ENCODE data around the gene MYT1. TPM values are rescaled to one million over a fixed set of nuclear protein-coding genes. Genes with fewer than 3 reads are reported as not detected.

The MYT1 gene
- total RNA-seq, 2 experiments from 2014 or later = 0.12 to 0.14 TPM

GRCh38 chr20:64236137-64237088 lies 72.2 kb downstream of the MYT1 start:
- H3K4me1 Mint-ChIP-seq = peaks cover 7% of the 10 kb centered on the region
- no peak for DNase-seq
- no peaks in the 10 kb centered on the region for H3K9me3 Mint-ChIP-seq (ENCODE audit: low read depth)
- no peak overlapping the region for H3K4me3 Mint-ChIP-seq
- no peaks in the 10 kb centered on the region for H3K27me3 Mint-ChIP-seq
- no peak for ATAC-seq
- no peak overlapping the region for H3K27ac Mint-ChIP-seq
- ChIA-PET POLR2A (no interaction called here), CTCF (no interaction called here)
- H3K36me3 Mint-ChIP-seq (ENCODE audit: low read depth) = no peaks in the 10 kb centered on the region
- intact Hi-C loops (cut with DNase I, micrococcal nuclease) = no loop called here

DNA sequence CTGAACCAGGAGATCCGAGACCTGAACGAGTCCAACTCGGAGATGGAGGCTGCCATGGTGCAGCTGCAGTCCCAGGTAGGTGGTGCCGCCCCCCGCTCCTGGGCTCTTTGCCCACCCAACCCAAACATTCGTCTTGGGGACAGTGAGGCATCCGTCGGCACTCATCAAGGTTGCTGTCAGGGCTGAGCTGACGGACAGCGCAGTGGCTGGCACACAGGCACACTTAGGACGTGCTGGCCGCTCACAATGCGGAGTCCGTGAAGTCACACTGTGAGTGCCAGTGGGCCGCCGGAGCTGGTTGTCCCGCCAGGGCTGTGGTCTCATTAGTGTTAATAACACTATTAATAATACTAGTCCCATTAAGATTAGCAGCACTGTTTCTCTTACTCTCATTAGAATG lies 73.1 kb downstream of the MYT1 start:
- H3K9me3 Mint-ChIP-seq (ENCODE audit: low read depth) = no peaks in the 10 kb centered on the region
- H3K27ac Mint-ChIP-seq = no peak overlapping the region
- no peak for ATAC-seq
- ChIA-PET POLR2A (no interaction called here), CTCF (no interaction called here)
- H3K4me1 Mint-ChIP-seq = peaks cover 7% of the 10 kb centered on the region
- no peak for DNase-seq
- no peaks in the 10 kb centered on the region for H3K36me3 Mint-ChIP-seq (ENCODE audit: low read depth)
- no peaks in the 10 kb centered on the region for H3K27me3 Mint-ChIP-seq
- H3K4me3 Mint-ChIP-seq = no peak overlapping the region
- intact Hi-C loops (cut with DNase I, micrococcal nuclease) = no loop called here

DNA sequence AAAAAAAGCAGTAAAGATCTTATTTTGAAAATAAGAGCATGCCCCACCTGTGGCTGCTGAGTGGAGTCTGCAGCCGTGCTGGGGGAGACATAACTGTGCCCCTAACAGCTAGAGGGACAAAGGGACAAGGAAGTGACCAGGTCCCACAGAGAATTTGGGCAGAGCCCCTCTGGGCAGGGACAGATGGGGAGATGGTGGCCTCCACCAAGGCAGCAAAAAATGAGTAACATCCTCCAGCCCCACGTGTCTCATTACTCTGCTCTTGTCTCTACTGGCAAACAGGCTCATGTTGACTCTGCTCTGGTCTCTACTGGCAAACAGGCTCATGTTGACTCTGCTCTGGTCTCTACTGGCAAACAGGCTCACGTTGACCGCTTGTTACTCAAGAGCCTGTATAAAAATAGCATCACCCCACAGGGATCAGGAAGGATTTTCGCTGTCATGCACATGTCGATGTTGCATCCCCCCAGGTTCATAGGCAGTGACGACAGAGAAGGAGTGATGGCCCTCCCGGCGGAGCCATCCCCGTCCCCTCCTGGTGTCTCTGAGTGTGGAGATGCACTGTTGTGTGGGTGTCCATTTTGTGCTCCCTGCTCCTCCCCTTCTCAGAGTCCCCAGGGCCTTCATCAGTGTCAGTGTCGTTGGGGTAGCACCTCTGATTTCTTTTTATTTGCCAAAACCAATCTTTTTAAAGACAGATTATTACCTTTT lies 74.0 kb downstream of the MYT1 start:
- no peak for DNase-seq
- no peaks in the 10 kb centered on the region for H3K36me3 Mint-ChIP-seq (ENCODE audit: low read depth)
- H3K27me3 Mint-ChIP-seq = peaks cover under 1% of the 10 kb centered on the region
- intact Hi-C loops (cut with DNase I, micrococcal nuclease) = no loop called here
- ATAC-seq = no peak
- ChIA-PET POLR2A (no interaction called here), CTCF (no interaction called here)
- H3K4me3 Mint-ChIP-seq = no peak overlapping the region
- H3K27ac Mint-ChIP-seq = no peak overlapping the region
- H3K4me1 Mint-ChIP-seq = peaks cover 7% of the 10 kb centered on the region
- H3K9me3 Mint-ChIP-seq (ENCODE audit: low read depth) = no peaks in the 10 kb centered on the region

DNA sequence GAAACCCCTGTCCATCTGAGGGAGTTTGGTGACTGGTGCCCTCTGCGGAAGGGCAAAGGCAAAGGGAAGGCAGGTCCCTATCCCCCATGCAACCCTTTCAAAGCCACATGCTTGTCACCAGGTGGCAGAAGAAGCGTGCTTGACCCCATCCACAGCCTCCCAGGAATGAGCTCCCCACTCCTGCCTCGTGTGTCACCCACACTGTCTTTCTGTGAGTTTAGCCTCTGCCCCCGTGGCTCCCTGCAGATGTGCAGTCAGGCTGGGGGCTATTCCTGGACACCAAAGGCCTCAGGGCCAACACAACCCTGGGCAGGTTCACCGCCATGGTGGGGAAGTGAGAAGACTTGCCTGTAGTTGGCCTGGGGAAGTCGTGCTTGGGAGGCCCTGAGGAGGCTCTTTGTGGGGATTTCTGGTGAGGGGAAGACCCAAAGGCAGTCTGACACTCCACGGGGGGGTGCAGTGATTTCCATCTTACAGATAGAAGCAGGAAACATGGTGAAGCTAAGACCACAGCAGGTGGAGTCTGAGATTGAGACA lies 74.7 kb downstream of the MYT1 start:
- ChIA-PET CTCF (no interaction called here), POLR2A (no interaction called here)
- Mint-ChIP-seq H3K27ac (no peak overlapping the region), H3K4me3 (no peak overlapping the region), H3K4me1 (peaks cover 1% of the 10 kb centered on the region), H3K36me3 (ENCODE audit: low read depth) (no peaks in the 10 kb centered on the region), H3K9me3 (ENCODE audit: low read depth) (no peaks in the 10 kb centered on the region), H3K27me3 (peaks cover 2% of the 10 kb centered on the region)
- no peak for DNase-seq
- no peak for ATAC-seq
- intact Hi-C loops (cut with DNase I, micrococcal nuclease) = no loop called here

DNA sequence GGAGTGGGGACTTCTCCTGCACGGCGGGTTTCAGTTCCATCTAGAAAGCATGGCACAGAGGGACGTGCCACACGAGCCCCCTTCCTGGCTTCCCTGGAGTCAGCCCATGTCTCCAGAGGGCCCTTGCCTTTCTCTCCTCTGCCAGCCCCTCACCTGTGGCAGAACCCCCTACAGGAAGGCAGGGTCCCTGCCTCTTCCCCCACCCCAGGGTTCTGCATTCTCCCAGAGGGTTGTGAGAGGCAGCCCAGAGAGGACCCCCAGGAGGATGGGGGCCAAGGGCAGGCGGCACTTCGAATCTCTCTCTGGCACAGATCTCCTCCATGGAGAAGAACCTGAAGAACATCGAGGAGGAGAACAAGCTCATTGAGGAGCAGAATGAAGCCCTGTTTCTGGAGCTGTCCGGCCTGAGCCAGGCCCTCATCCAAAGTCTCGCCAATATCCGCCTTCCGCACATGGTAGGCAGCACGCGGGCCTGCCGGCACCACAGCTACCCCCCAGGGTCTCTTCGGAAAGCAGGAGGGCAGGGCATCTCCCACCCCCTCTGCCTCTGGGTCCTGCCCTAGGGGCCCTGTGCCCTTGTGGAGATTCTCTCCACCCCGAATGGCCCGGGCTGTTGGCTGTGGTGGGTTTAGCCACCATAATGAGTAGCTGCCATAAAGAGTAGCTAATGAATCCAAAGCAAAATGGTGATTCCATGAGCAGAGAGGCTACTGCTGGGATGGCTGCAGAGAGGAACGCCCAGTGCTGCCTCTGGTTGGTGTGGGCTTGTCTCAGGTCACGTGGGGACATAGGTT lies 75.4 kb downstream of the MYT1 start:
- CTCF ChIA-PET = no interaction called here
- no peak overlapping the region for H3K27ac Mint-ChIP-seq
- no peak for DNase-seq
- intact Hi-C loops (cut with DNase I, micrococcal nuclease) = no loop called here
- H3K4me1 Mint-ChIP-seq = no peaks in the 10 kb centered on the region
- ATAC-seq = no peak
- POLR2A ChIA-PET = no interaction called here
- H3K27me3 Mint-ChIP-seq = peaks cover 3% of the 10 kb centered on the region
- H3K36me3 Mint-ChIP-seq (ENCODE audit: low read depth) = no peaks in the 10 kb centered on the region
- no peak overlapping the region for H3K4me3 Mint-ChIP-seq
- H3K9me3 Mint-ChIP-seq (ENCODE audit: low read depth) = no peaks in the 10 kb centered on the region

GRCh38 chr20:64240243-64241015 lies 76.2 kb downstream of the MYT1 start:
- DNase-seq = no peak
- ATAC-seq = no peak
- no peaks in the 10 kb centered on the region for H3K4me1 Mint-ChIP-seq
- H3K4me3 Mint-ChIP-seq = no peak overlapping the region
- H3K36me3 Mint-ChIP-seq (ENCODE audit: low read depth) = no peaks in the 10 kb centered on the region
- peaks cover 5% of the 10 kb centered on the region for H3K27me3 Mint-ChIP-seq
- H3K27ac Mint-ChIP-seq = no peak overlapping the region
- CTCF ChIA-PET = no interaction called here
- intact Hi-C loops (cut with DNase I, micrococcal nuclease) = no loop called here
- no peaks in the 10 kb centered on the region for H3K9me3 Mint-ChIP-seq (ENCODE audit: low read depth)
- POLR2A ChIA-PET = no interaction called here

DNA sequence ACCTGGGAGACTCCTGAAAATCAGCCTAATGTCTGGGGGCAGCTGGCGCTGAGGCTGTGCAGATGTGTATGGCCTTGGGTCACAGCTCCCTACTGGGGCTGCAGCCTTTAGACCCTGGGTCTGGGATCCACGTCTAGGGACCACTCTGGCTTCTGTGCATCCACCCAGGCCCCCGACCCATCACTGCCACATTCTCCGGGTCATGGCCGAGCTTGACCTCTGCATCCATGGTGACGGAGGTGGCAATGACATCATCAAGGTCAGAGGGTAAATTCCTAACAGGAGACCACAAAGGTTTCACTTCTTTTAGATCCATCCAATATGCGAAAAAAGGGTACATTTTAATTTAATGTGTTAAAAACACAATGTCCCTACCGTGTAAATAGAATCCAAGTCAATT lies 76.8 kb downstream of the MYT1 start:
- DNase-seq (no peak), ATAC-seq (no peak)
- intact Hi-C loops (cut with DNase I, micrococcal nuclease) = no loop called here
- no peak overlapping the region for H3K4me3 Mint-ChIP-seq
- CTCF ChIA-PET = no interaction called here
- H3K27ac Mint-ChIP-seq = no peak overlapping the region
- POLR2A ChIA-PET = no interaction called here
- no peaks in the 10 kb centered on the region for H3K36me3 Mint-ChIP-seq (ENCODE audit: low read depth)
- H3K27me3 Mint-ChIP-seq = peaks cover 5% of the 10 kb centered on the region
- no peaks in the 10 kb centered on the region for H3K9me3 Mint-ChIP-seq (ENCODE audit: low read depth)
- H3K4me1 Mint-ChIP-seq = no peaks in the 10 kb centered on the region

- ChIA-PET CTCF (interaction anchor here (0.6 kb wide), 1 partner anchor 10 kb away, joined by 3 read pairs; no protein-coding TSS in a partner anchor), POLR2A (no interaction called here)
- Mint-ChIP-seq H3K9me3 (ENCODE audit: low read depth) (no peaks in the 10 kb centered on the region), H3K27ac (no peak overlapping the region), H3K4me3 (no peak overlapping the region), H3K4me1 (no peaks in the 10 kb centered on the region), H3K27me3 (peaks cover 8% of the 10 kb centered on the region), H3K36me3 (ENCODE audit: low read depth) (no peaks in the 10 kb centered on the region)
- intact Hi-C loops (cut with DNase I, micrococcal nuclease) = no loop called here
- ATAC-seq (no peak), DNase-seq (no peak)
These were observed 77.9 kb downstream of the MYT1 start for GRCh38 chr20:64242003-64242796.

GRCh38 chr20:64242797-64243475 lies 78.7 kb downstream of the MYT1 start:
- Mint-ChIP-seq H3K27ac (no peak overlapping the region), H3K4me1 (no peaks in the 10 kb centered on the region), H3K27me3 (peaks cover 8% of the 10 kb centered on the region), H3K4me3 (no peak overlapping the region), H3K9me3 (ENCODE audit: low read depth) (no peaks in the 10 kb centered on the region), H3K36me3 (ENCODE audit: low read depth) (no peaks in the 10 kb centered on the region)
- intact Hi-C loops (cut with DNase I, micrococcal nuclease) = no loop called here
- ChIA-PET CTCF (interaction anchor here (0.6 kb wide), 1 partner anchor 9 kb away, joined by 3 read pairs; no protein-coding TSS in a partner anchor), POLR2A (no interaction called here)
- no peak for ATAC-seq
- no peak for DNase-seq

DNA sequence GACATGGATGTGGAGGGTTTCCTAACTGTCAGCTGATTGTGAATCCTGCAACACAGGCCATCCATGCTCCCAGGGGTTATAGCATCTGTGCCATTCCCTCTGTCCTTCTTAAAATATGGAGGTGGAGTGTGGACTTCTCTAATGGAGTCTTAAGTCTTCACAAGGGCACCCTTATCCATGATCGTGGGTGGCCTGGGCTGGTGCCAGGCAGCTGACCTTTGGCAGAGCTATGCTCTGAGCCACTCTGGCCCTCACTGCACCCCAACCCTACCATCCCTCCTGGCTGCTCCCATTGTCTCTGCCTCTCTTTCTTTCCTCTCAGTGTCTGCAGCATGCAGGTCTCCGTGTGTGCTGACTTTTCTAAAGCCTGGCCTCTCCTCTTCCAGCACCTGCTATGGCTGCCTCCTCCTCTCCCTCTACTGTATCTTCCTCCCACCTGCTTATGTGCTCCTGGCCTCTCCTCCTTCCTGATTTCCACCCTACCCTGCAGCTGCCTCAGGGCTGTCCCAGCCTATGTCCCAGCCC lies 80.1 kb downstream of the MYT1 start:
- Mint-ChIP-seq H3K9me3 (ENCODE audit: low read depth) (no peaks in the 10 kb centered on the region), H3K4me3 (no peak overlapping the region), H3K4me1 (no peaks in the 10 kb centered on the region), H3K27ac (no peak overlapping the region), H3K27me3 (peaks cover 8% of the 10 kb centered on the region), H3K36me3 (ENCODE audit: low read depth) (no peaks in the 10 kb centered on the region)
- POLR2A ChIA-PET = no interaction called here
- no peak for ATAC-seq
- intact Hi-C loops (cut with DNase I, micrococcal nuclease) = no loop called here
- no peak for DNase-seq
- CTCF ChIA-PET = no interaction called here

Measured in activated CD4-positive, alpha-beta T cell treated with anti-CD3 and anti-CD28 coated beads for 36 hours (primary cell).